Effector CD8-positive, alpha-beta T cell (primary cell): ENCODE results near the gene SRRM4.
"Not testable (repeated sequence)": the region's sequence is repeated elsewhere in the genome, so short reads cannot be mapped to it uniquely, and the experiment has no call there.

Experiments used
- DNase-seq: peaks from one replicate; lab custom pipeline; 2025; lab: John Stamatoyannopoulos, UW

SRRM4 gene

GRCh38 chr12:119008691-119009221, 27.4 kb downstream of the SRRM4 start:
- DNase-seq, result no peak

- DNase-seq, result no peak
These were observed 29.9 kb downstream of the SRRM4 start for GRCh38 chr12:119011231-119011630.

GRCh38 chr12:119012179-119012578, 30.8 kb downstream of the SRRM4 start:
- no peak for DNase-seq

GRCh38 chr12:119013023-119013422, 31.7 kb downstream of the SRRM4 start:
- DNase-seq, result no peak

- no peak for DNase-seq
These were observed 33.0 kb downstream of the SRRM4 start for GRCh38 chr12:119014368-119014767.

- DNase-seq, result no peak
These were observed 35.4 kb downstream of the SRRM4 start for GRCh38 chr12:119016715-119017114.

- DNase-seq, result no peak
These were observed 37.8 kb downstream of the SRRM4 start for GRCh38 chr12:119019166-119019565.

GRCh38 chr12:119020406-119021360, 39.3 kb downstream of the SRRM4 start:
- no peak for DNase-seq

GRCh38 chr12:119024356-119024755, 43.0 kb downstream of the SRRM4 start:
- no peak for DNase-seq

GRCh38 chr12:119025786-119026185, 44.4 kb downstream of the SRRM4 start:
- DNase-seq, result no peak

- not testable (repeated sequence) for DNase-seq
These were observed 52.0 kb downstream of the SRRM4 start for GRCh38 chr12:119033332-119033731.

GRCh38 chr12:119036878-119037825, 55.8 kb downstream of the SRRM4 start:
- DNase-seq, result no peak

GRCh38 chr12:119044094-119044493, 62.8 kb downstream of the SRRM4 start:
- no peak for DNase-seq

- DNase-seq, result no peak
These were observed 66.3 kb downstream of the SRRM4 start for GRCh38 chr12:119047641-119048040.

GRCh38 chr12:119050663-119051062, 69.3 kb downstream of the SRRM4 start:
- no peak for DNase-seq

- no peak for DNase-seq
These were observed 70.1 kb downstream of the SRRM4 start for GRCh38 chr12:119051474-119051873.

- no peak for DNase-seq
These were observed 70.7 kb downstream of the SRRM4 start for GRCh38 chr12:119052001-119052400.

GRCh38 chr12:119055977-119056376, 74.6 kb downstream of the SRRM4 start:
- DNase-seq, result no peak

- no peak for DNase-seq
These were observed 79.8 kb downstream of the SRRM4 start for GRCh38 chr12:119060847-119061796.

- no peak for DNase-seq
These were observed 87.0 kb downstream of the SRRM4 start for GRCh38 chr12:119068129-119068856.
